ACC112 (cell line): Measurements from ENCODE around the gene SLC23A3.

Experiments
- H2AFZ ChIP-seq: fragments of 200-600 bp; sonication (generic); one replicate; pipeline ENCODE4 v1.6.0; 2017; ENCODE audit warnings: antibody characterized with exemption, low read length; ENCODE audit not compliant: unreplicated experiment
- H3K27ac ChIP-seq: fragments of 200-600 bp; sonication (generic); 2 replicates; pipeline ENCODE4 v1.5.1; 2014; ENCODE audit warnings: low read depth, mild to moderate bottlenecking, antibody characterized with exemption, low read length, moderate library complexity
- H3K27me3 ChIP-seq: fragments of 200-600 bp; sonication (generic); 2 replicates; pipeline ENCODE4 v1.6.1; 2014; ENCODE audit warnings: mild to moderate bottlenecking, antibody characterized with exemption, low read length, moderate library complexity, mixed read lengths; ENCODE audit not compliant: insufficient read depth
- H3K36me3 ChIP-seq: fragments of 200-600 bp; sonication (generic); 2 replicates; pipeline ENCODE4 v1.6.1; 2016; ENCODE audit warnings: mild to moderate bottlenecking, antibody characterized with exemption, low read length, moderate library complexity, mixed read lengths; ENCODE audit not compliant: insufficient read depth
- H3K4me1 ChIP-seq: fragments of 200-600 bp; sonication (generic); one replicate; pipeline ENCODE4 v1.6.1; 2016; ENCODE audit warnings: low read length, mixed read lengths; ENCODE audit not compliant: insufficient read depth, unreplicated experiment, control insufficient read depth
- H3K4me3 ChIP-seq: fragments of 200-600 bp; sonication (generic); 2 replicates; pipeline ENCODE4 v1.5.1; 2014; ENCODE audit warnings: mild to moderate bottlenecking, low read depth, low read length
- H3K79me2 ChIP-seq: fragments of 200-600 bp; sonication (generic); one replicate; pipeline ENCODE4 v1.6.0; 2016; ENCODE audit warnings: low read length; ENCODE audit not compliant: control insufficient read depth, unreplicated experiment, insufficient read depth

The SLC23A3 gene

GRCh38 chr2:219163156-219163555 is 6.7 kb downstream of the SLC23A3 start:
- H3K79me2 ChIP-seq: no peaks in the 10 kb centered on the region
- no peak overlapping the region for H2AFZ ChIP-seq
- H3K27ac ChIP-seq: no peak overlapping the region
- H3K36me3 ChIP-seq: no peaks in the 10 kb centered on the region
- no peak overlapping the region for H3K4me3 ChIP-seq
- no peaks in the 10 kb centered on the region for H3K27me3 ChIP-seq
- peaks cover 13% of the 10 kb centered on the region for H3K4me1 ChIP-seq

DNA sequence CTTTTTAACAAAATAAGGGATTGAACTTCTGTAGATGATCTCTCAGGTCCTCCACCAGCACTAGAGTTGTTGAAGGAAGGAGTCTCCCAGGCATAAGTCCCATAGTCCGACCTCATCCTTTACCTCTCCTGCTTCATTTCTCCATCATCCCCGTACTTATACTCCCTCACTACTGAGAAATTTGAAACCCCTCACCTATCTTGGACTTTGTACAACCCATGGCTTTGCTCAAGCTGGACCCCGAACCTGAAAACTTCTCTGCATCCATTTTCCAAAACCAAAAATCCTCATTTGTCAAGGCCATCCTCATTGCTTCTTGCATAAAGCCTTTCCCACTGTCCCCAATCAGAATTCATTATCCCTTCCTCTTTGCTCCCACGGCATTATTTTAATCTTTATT is 8.7 kb downstream of the SLC23A3 start:
- Histone ChIP-seq H3K79me2 (no peaks in the 10 kb centered on the region), H3K36me3 (no peaks in the 10 kb centered on the region), H3K4me3 (peak overlapping the region; percentile 84), H3K27me3 (no peaks in the 10 kb centered on the region), H2AFZ (no peak overlapping the region), H3K4me1 (peaks cover 13% of the 10 kb centered on the region), H3K27ac (no peak overlapping the region)

GRCh38 chr2:219160186-219161017 is 9.4 kb downstream of the SLC23A3 start, which contains the start of gene NHEJ1:
Gene NHEJ1, minus strand, starts transcription at chr2:219160815. Its CDS starts 2,453 bp downstream, at chr2:219158362.
- Histone ChIP-seq H3K79me2 (no peaks in the 10 kb centered on the region), H3K4me1 (peaks cover 13% of the 10 kb centered on the region), H3K27ac (peak within 1 kb of the TSS; percentile 66), H3K4me3 (peak within 1 kb of the TSS; percentile 84), H3K27me3 (no peaks in the 10 kb centered on the region), H2AFZ (peak within 1 kb of the TSS; percentile 81), H3K36me3 (no peaks in the 10 kb centered on the region)

DNA sequence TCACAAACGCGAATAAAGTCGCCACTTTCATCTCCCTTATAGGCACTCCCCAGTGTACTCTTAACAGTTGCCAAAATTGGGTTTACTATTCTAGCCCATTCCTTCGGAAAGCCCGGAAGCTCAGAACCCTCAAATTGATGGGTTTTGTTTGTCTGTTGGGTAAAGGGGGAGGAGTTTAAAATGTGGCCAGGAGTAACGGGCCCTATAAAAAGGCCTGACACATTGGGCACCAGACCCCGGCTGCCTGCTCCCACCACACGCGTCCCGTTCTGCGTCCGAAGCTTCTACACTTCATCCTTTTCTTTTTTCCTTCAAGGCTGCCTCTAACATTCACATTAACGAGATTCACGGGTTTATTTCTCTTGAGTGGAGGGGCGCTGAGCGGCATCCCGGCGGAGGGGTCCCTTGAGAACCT is 10.1 kb downstream of the SLC23A3 start:
- Histone ChIP-seq H2AFZ (peak overlapping the region; percentile 55), H3K79me2 (no peaks in the 10 kb centered on the region), H3K4me1 (peaks cover 13% of the 10 kb centered on the region), H3K4me3 (peak overlapping the region; percentile 84), H3K27ac (no peak overlapping the region), H3K27me3 (no peaks in the 10 kb centered on the region), H3K36me3 (no peaks in the 10 kb centered on the region)

- H3K4me1 ChIP-seq: peaks cover 13% of the 10 kb centered on the region
- no peak overlapping the region for H3K27ac ChIP-seq
- no peak overlapping the region for H2AFZ ChIP-seq
- H3K4me3 ChIP-seq: no peak overlapping the region
- no peaks in the 10 kb centered on the region for H3K79me2 ChIP-seq
- H3K27me3 ChIP-seq: no peaks in the 10 kb centered on the region
- no peaks in the 10 kb centered on the region for H3K36me3 ChIP-seq
Measured at GRCh38 chr2:219158586-219158985, 11.2 kb downstream of the SLC23A3 start.

DNA sequence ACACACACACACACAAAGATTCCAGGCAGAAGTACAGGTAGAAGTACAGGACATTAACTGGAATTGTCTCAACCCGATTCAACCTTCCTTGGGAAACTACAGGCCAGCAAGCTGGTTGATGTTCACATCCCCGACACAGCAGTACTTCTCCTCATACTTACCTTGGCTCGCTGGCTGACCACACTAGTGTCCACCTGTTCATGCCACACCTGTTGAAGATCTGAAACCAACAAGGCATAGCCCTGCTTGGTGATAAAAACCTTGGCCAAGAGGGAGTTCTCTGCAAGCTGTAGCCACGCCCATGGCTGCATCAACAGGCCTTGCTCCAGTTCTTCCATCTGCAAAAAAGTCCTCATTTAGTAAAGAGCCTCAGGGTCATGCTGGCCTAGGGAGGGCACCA is 11.8 kb downstream of the SLC23A3 start:
- Histone ChIP-seq H3K4me1 (peaks cover 13% of the 10 kb centered on the region), H2AFZ (no peak overlapping the region), H3K27ac (no peak overlapping the region), H3K27me3 (no peaks in the 10 kb centered on the region), H3K4me3 (no peak overlapping the region), H3K79me2 (no peaks in the 10 kb centered on the region), H3K36me3 (no peaks in the 10 kb centered on the region)

- no peak overlapping the region for H3K4me3 ChIP-seq
- peaks cover 13% of the 10 kb centered on the region for H3K4me1 ChIP-seq
- no peaks in the 10 kb centered on the region for H3K27me3 ChIP-seq
- no peak overlapping the region for H2AFZ ChIP-seq
- H3K27ac ChIP-seq: no peak overlapping the region
- H3K79me2 ChIP-seq: no peaks in the 10 kb centered on the region
- no peaks in the 10 kb centered on the region for H3K36me3 ChIP-seq
Measured at GRCh38 chr2:219157396-219157795, 12.4 kb downstream of the SLC23A3 start.

DNA sequence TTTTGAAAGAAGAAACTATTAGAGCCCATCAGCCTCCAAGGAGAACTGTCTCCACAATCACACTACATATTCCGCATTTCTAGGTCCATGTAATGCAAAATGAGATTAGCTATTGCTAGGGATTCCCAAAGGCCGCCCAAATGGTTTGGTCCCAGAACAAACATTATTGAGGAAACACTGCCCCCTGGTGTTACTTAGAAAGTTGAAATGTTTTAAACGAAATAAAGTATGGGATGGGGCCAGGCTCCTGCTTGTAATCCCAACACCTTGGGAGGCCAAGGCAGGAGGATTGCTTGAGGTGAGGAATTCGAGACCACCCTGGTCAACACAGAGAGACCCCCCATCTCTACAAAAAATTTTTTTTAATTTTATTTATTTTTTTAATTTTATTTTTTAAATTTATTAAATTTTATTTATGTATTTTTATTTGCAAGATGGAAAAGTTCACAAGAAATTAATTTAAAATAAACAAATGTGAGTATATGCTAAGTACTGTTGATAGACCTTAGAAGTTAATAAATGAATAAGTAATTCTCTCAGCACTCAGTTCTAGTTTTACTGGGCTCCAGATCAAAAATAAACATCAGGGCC is 14.7 kb downstream of the SLC23A3 start:
- Histone ChIP-seq H3K4me1 (peaks cover 8% of the 10 kb centered on the region), H3K36me3 (no peaks in the 10 kb centered on the region), H3K27ac (no peak overlapping the region), H3K27me3 (no peaks in the 10 kb centered on the region), H2AFZ (no peak overlapping the region), H3K4me3 (no peak overlapping the region), H3K79me2 (no peaks in the 10 kb centered on the region)

GRCh38 chr2:219149667-219150066 is 20.2 kb downstream of the SLC23A3 start:
- Histone ChIP-seq H3K79me2 (no peaks in the 10 kb centered on the region), H3K27ac (no peak overlapping the region), H2AFZ (no peak overlapping the region), H3K4me3 (no peak overlapping the region), H3K27me3 (no peaks in the 10 kb centered on the region), H3K4me1 (no peaks in the 10 kb centered on the region), H3K36me3 (no peaks in the 10 kb centered on the region)

GRCh38 chr2:219142329-219142728 is 27.5 kb downstream of the SLC23A3 start:
- H3K27me3 ChIP-seq: no peaks in the 10 kb centered on the region
- no peak overlapping the region for H3K4me3 ChIP-seq
- no peaks in the 10 kb centered on the region for H3K79me2 ChIP-seq
- H2AFZ ChIP-seq: no peak overlapping the region
- H3K27ac ChIP-seq: peak overlapping the region; percentile 34; the same call in 1 of the 2 replicates
- H3K4me1 ChIP-seq: peaks cover 18% of the 10 kb centered on the region
- peaks cover 10% of the 10 kb centered on the region; the same call in 1 of the 2 replicates for H3K36me3 ChIP-seq

DNA sequence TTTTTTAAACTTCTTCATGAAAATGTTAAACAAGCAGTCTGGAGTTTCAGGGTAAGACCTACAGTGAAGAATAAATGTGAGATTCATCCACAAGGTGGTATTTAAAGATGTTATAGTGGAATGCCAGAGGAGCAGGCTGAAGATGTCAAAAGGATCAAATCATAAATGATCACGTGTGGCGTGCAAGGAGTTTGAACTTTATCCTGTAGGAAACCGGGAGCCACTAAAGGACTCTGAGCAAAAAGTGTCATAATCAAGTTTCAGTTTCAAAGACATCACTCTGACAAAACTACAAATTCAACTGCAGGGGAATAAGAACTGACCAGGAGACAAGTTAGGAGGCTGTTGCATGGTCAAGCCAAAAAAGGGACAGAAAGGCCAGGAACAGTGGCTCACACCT is 29.1 kb downstream of the SLC23A3 start:
- peaks cover 18% of the 10 kb centered on the region for H3K4me1 ChIP-seq

More for the DNA sequence above, 29.1 kb downstream of the SLC23A3 start:
- Histone ChIP-seq H3K27ac (no peak overlapping the region), H3K4me3 (no peak overlapping the region), H2AFZ (no peak overlapping the region), H3K36me3 (peaks cover 10% of the 10 kb centered on the region; the same call in 1 of the 2 replicates), H3K79me2 (no peaks in the 10 kb centered on the region), H3K27me3 (no peaks in the 10 kb centered on the region)
